ENCODE results near the gene DVL2. TPM values are rescaled to one million over a fixed set of nuclear protein-coding genes. Genes with fewer than 3 reads are reported as not detected.
"Not testable (repeated sequence)": the region's sequence is repeated elsewhere in the genome, so short reads cannot be mapped to it uniquely, and the experiment has no call there.

Gene DVL2
- total and polyA plus RNA-seq, 2 donors (not counting 1 experiment from before 2014, with no cell fraction given) = 8.1 to 91.8 TPM

DNA sequence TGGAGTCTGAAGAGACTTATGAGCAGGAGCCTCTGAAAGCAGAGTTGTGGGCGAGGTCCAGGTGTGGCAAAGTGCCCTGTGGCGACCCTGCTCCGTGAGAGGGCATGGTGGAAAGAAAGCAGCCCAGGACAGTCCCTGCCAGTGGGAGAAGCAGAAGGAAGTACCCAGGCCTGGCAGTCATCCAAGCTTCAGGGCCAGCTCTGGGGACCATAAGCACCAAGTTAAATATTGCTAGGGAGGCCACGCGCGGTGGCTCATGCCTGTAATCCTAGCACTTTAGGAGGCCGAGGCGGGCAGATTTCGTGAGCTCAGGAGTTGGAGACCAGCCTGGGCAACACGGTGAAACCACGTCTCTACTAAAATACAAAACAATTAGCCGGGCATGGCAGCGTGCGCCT lies 50.2 kb downstream of the DVL2 start:
- no peaks in the 10 kb centered on the region for H3K4me1 ChIP-seq (ENCODE audit: control insufficient read depth, extremely low read depth, insufficient read depth, low read length)
- no peaks in the 10 kb centered on the region for H3K27me3 ChIP-seq (ENCODE audit: control insufficient read depth, insufficient read depth, low read length)
- TF ChIP-seq, protein P1, sequence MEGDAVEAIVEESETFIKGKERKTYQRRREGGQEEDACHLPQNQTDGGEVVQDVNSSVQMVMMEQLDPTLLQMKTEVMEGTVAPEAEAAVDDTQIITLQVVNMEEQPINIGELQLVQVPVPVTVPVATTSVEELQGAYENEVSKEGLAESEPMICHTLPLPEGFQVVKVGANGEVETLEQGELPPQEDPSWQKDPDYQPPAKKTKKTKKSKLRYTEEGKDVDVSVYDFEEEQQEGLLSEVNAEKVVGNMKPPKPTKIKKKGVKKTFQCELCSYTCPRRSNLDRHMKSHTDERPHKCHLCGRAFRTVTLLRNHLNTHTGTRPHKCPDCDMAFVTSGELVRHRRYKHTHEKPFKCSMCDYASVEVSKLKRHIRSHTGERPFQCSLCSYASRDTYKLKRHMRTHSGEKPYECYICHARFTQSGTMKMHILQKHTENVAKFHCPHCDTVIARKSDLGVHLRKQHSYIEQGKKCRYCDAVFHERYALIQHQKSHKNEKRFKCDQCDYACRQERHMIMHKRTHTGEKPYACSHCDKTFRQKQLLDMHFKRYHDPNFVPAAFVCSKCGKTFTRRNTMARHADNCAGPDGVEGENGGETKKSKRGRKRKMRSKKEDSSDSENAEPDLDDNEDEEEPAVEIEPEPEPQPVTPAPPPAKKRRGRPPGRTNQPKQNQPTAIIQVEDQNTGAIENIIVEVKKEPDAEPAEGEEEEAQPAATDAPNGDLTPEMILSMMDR (conservative IDR thresholded peaks at IDR 0.05 in 1 of 2, IDR thresholded peaks at IDR 0.05 in 1 of 2; ENCODE audit: low read depth in 1 of 2, low read length in 2 of 2) = no peak
- no peak for TF ChIP-seq EZH2 (IDR thresholded peaks at IDR 0.05; ENCODE audit: low read length, missing control alignments)
- no peak overlapping the region for H3K9ac ChIP-seq (ENCODE audit: insufficient read depth, low read length)
- DNase-seq (ENCODE audit: low read depth in 2 of 2) = no peak
- no peak overlapping the region for H3K4me3 ChIP-seq (replicated peaks in 1 of 4; ENCODE audit: control extremely low read depth in 1 of 4, insufficient read depth in 1 of 4, low read depth in 3 of 4, low read length in 4 of 4)
- no peak overlapping the region for H3K27ac ChIP-seq (ENCODE audit: insufficient read depth, low read length)
- H3K36me3 ChIP-seq (ENCODE audit: control insufficient read depth, insufficient read depth, low read length) = no peaks in the 10 kb centered on the region
- no peak overlapping the region for H3K4me2 ChIP-seq (ENCODE audit: extremely low read depth, insufficient read depth, low read length)
- H3K79me2 ChIP-seq (ENCODE audit: control insufficient read depth, insufficient read depth, low read length) = no peaks in the 10 kb centered on the region
- no peak overlapping the region for H2AFZ ChIP-seq (ENCODE audit: low read length)
- H4K20me1 ChIP-seq (ENCODE audit: control insufficient read depth, extremely low read depth, insufficient read depth, low read length) = no peaks in the 10 kb centered on the region
- H3K9me3 ChIP-seq (ENCODE audit: control insufficient read depth, insufficient read depth, low read depth, low read length) = no peaks in the 10 kb centered on the region

DNA sequence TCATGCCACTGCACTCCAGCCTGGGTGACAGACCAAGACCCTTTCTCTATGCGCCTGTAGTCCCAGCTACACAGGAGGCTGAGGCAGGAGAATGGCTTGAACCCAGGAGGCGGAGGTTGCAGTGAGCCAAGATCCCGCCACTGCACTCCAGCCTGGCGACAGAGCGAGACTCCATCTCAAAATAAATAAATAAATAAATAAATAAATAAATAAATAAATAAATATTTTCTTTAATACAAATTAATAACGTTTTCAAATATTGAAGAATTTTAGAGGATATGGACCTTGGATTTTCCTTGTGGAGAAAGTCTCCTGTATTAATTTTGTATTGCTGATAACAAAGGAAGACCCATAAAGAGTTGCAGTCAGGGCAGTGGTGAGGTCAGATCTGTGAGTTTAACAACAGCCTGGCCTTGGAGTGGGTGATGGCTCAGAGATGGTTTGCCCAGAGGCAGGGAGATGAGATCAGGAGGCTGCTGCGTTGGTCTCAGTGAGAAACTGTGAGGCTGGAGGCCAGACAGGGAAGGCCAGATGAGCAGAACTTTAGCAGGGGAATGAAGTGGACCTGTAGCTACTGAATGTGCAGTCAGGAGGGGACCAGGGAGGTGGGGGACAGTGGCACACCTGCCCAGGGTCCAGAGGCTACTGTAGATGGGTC lies 50.8 kb downstream of the DVL2 start:
- TF ChIP-seq, protein P1 (conservative IDR thresholded peaks at IDR 0.05 in 1 of 2, IDR thresholded peaks at IDR 0.05 in 1 of 2; ENCODE audit: low read depth in 1 of 2, low read length in 2 of 2) = no peak
- TF ChIP-seq EZH2 (IDR thresholded peaks at IDR 0.05; ENCODE audit: low read length, missing control alignments) = no peak
- no peak for DNase-seq (ENCODE audit: low read depth in 2 of 2)

DNA sequence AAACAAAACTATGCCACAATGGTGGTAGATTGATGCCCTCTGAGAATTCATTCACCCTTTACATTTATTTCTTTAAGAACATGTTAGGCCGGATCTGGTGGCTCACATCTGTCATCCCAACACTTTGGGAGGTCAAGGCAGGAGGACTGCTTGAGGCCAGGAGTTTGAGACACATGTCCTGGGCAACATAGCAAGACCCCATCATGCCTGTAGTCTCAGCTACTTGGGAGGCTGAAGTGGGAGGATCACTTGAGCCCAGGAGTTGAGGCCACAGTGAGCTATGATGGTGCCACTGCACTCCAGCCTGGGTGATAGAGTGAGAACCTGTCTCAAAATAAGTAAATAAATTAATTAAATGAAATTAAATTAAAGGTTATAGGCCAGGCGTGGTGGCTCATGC lies 52.2 kb downstream of the DVL2 start:
- H3K4me3 ChIP-seq (replicated peaks in 1 of 4; ENCODE audit: control extremely low read depth in 1 of 4, insufficient read depth in 1 of 4, low read depth in 3 of 4, low read length in 4 of 4); H2AFZ ChIP-seq (ENCODE audit: low read length); H4K20me1 ChIP-seq (ENCODE audit: control insufficient read depth, extremely low read depth, insufficient read depth, low read length); H3K27ac ChIP-seq (ENCODE audit: insufficient read depth, low read length); H3K79me2 ChIP-seq (ENCODE audit: control insufficient read depth, insufficient read depth, low read length); DNase-seq (ENCODE audit: low read depth in 2 of 2); H3K9me3 ChIP-seq (ENCODE audit: control insufficient read depth, insufficient read depth, low read depth, low read length); H3K27me3 ChIP-seq (ENCODE audit: control insufficient read depth, insufficient read depth, low read length); H3K9ac ChIP-seq (ENCODE audit: insufficient read depth, low read length); H3K4me1 ChIP-seq (ENCODE audit: control insufficient read depth, extremely low read depth, insufficient read depth, low read length); H3K4me2 ChIP-seq (ENCODE audit: extremely low read depth, insufficient read depth, low read length); H3K36me3 ChIP-seq (ENCODE audit: control insufficient read depth, insufficient read depth, low read length): not testable (repeated sequence)

More for the DNA sequence above, 50.8 kb downstream of the DVL2 start:
- H3K9me3 ChIP-seq (ENCODE audit: control insufficient read depth, insufficient read depth, low read depth, low read length) = no peaks in the 10 kb centered on the region
- H3K4me1 ChIP-seq (ENCODE audit: control insufficient read depth, extremely low read depth, insufficient read depth, low read length) = no peaks in the 10 kb centered on the region
- no peaks in the 10 kb centered on the region for H3K27me3 ChIP-seq (ENCODE audit: control insufficient read depth, insufficient read depth, low read length)
- H4K20me1 ChIP-seq (ENCODE audit: control insufficient read depth, extremely low read depth, insufficient read depth, low read length) = no peaks in the 10 kb centered on the region
- H3K9ac ChIP-seq (ENCODE audit: insufficient read depth, low read length) = no peak overlapping the region
- H3K36me3 ChIP-seq (ENCODE audit: control insufficient read depth, insufficient read depth, low read length) = no peaks in the 10 kb centered on the region
- no peak overlapping the region for H3K27ac ChIP-seq (ENCODE audit: insufficient read depth, low read length)
- H3K4me3 ChIP-seq (replicated peaks in 1 of 4; ENCODE audit: control extremely low read depth in 1 of 4, insufficient read depth in 1 of 4, low read depth in 3 of 4, low read length in 4 of 4) = no peak overlapping the region
- H3K4me2 ChIP-seq (ENCODE audit: extremely low read depth, insufficient read depth, low read length) = no peak overlapping the region
- H2AFZ ChIP-seq (ENCODE audit: low read length) = no peak overlapping the region
- H3K79me2 ChIP-seq (ENCODE audit: control insufficient read depth, insufficient read depth, low read length) = no peaks in the 10 kb centered on the region
